NCI-H226 (cell line): Measurements from ENCODE around the gene FSTL4.
"Not testable (repeated sequence)": the region's sequence is repeated elsewhere in the genome, so short reads cannot be mapped to it uniquely, and the experiment has no call there.

Experiments used
- DNase-seq: peaks from one replicate; pipeline ENCODE4 v3.0.0-alpha.2; 2015

FSTL4 gene

DNA sequence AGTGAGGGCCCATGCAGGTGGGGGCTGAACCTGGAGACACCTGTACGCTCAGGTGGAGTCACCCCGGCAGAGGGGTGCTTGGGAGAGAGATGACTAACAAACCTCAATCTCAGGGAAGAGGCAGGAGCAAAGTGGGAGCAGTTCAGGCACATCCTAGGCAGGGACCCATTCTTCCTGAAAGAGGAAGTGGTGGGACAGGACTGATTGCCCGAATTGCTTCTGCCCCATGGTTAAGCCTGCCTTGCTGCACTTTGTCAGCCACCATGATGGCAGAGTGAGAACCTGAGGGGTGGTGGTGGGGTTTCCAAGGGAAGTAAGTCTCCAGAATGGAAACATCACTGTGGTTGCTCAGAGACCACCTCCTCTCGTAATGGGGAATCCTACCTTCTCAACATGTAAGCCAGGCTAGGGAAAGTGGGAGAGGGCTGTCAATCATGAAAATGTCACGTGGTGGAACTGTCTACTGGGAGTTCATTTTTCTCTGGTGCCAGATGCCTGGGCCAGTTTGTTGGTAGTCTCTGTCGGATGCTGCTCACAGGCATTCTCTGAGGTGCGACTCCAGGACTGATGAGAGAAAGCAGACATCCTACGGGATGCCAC lies 410.2 kb downstream of the FSTL4 start:
- DNase-seq, result no peak

DNA sequence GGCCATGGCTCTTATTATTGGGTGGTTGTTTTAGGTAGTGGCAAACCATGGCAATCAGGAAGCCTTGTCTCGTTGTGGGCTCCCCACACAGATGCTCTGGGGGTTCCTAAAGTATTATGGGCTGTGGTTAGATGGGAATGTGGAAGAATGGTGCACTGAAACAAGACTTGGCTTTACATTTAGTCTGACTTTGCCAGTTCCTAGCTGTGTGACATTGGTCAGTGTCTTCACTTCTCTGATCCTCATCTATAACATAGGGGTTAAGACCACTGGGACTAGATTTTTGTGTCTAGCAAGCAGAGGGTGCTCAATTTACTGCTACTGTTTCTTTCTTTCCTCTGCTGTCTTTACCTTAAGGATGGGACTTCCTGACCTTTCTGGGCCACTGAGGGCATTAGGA lies 411.0 kb downstream of the FSTL4 start:
- no peak for DNase-seq

DNA sequence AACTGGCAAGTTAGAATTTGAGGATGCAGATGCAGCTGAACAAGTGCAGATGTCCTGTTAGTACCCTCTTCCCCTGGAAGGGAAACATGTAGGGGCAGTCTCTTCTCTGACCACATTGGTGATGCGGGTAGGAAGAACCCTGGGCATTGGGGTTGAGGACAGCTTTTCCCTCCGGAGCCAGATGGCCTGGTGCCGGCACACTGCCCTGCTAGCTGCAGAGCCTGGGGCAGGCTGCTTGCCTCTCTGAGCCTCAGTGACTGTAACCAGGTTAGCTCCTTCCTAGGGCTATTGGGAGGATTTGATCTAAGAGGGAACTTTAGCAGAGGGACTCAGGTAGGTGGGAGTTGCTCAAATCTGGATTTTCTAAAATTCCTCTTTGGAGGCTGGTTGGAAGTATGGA lies 412.1 kb downstream of the FSTL4 start:
- DNase-seq, result no peak

DNA sequence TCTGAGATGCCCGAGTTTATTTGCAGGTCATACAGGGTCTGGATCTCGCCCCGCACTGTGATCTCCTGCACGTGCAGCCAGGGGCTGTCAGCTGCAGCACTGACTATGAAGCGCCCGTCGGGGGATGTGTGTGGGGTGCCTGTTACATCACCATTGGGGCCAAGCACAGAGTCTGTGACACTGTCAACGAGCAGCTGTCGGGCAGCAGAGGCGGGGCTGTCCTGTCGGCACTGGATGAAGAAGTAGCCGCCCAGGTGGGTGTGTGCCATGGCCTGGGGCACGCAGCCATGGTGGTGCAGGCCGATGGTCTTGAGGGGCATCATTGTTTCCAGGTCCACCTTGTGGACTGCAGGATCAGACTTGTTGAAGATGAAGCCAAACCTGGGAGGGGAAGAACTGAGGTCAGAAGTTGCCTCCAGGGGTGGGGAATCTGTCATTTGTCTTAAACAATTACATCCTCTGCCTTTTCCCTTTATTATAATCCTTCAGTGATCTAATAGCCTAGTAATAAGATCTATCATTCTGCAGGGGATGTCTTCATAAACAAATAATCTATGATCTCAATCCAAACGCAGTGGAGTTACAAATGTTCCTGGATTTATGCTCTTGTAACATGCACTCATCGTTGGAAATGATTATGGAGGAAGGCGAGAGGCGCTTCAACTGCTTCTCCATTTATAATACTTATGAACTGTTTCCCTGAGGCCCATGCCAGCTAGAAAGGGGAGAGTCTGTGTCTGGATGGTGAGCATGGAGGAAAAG lies 412.7 kb downstream of the FSTL4 start:
- DNase-seq, result no peak

DNA sequence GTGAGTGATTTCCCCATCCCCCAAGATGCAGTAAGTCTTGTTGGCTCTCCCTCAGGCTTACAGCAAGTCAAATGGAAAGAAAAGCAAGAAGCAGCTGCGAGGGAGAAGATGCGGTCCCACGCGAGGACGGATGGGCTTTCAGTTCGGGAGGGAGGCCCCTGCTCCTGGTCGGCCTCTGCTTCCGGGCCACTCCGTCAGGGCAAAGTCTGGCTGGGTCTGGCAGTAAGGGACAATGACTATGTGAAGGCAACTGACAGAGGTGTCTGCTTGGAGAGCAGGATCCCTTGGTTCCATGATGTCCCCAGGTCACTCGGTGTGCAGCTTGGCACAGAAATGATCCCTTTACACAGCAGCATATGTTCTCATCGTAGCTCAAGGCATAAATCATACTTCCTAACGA lies 413.8 kb downstream of the FSTL4 start:
- no peak for DNase-seq

DNA sequence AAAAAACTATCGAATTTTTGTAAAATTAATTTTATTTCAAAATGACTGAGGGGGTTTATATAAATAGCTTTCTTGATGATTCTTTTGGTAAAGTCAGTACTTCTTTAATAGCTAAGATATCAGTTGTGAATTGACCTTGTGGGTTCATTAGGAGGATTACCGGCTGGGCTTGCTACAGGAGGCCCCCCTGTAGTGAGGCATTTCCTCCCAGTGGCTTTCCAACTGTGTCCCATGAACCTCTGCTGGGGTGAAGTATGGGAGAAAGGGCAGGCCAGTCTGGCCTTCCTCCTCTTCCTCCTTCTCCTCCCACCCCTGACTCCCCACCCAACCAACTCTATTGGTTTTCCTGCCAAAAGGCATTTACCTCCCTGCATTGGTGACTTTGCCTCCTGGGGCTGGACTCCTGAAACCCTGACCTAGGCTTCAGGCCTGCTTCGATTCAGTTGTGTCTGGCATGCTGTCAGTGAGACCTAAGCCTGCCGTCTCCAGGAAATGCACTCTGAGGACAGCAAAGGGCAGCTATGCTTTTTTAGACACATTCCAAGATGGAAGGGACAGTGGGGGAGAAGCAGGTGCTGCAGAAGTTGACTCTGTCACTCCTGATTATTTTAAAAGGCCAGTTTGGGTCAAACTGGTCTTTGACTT lies 415.8 kb downstream of the FSTL4 start:
- DNase-seq, result no peak

DNA sequence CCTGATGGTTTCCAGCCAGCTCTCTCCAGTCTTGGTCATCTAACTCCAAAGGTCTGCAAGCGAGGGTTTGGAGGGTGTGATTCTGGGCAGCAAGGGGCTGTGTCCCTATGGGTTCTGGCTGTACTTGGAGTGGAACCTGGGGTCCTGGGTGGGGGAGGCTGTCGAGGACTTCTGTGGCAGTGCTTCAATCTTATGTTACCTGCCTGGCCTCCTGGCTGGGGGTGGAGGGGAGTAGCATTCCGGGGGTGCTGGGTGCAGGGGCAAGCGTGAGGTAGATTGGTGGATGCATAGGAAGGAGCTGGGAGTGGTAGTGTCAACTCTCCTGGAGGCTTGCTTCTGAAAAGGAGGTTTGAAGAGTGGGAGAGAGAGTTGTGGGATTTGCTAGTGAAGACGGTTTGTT lies 417.1 kb downstream of the FSTL4 start:
- no peak for DNase-seq

DNA sequence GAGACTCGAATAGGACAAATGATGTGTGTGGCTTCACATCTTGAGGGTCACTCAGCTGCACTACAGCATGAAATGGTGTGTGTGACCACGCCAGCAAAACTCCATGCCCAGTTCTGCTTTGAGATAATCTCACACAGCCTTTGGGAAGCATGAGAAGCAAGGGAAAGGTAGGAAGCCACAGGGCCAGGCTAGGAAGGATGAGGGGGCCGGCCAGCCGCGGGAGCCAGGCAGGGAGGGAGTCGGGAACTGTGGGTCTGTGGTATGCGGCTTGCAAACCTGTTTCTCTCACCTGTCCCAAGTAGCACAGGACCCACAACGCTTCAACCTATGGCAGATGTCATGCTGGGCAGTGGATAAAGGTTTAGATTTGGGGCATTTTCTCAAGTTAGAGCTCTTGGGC lies 418.5 kb downstream of the FSTL4 start:
- DNase-seq, result no peak

DNA sequence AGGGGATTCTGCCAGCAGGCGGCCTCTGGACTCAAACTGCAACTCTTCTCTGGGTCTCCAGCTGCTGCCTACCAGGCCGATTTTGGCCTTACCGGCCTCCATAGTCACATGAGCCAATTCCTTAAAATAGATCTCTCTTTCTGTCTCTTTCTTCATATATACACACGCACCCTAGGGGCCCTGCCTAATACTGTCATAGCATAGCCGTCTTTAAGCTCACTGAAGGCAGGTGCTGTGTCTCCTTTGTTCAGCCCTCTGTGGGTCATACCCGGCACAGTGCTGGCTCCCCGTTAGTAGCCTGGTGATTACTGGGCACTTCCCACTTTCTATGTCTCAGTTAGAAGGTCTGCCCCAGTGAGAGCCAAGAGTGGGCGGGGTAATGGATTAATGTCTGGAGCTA lies 419.6 kb downstream of the FSTL4 start:
- no peak for DNase-seq

DNA sequence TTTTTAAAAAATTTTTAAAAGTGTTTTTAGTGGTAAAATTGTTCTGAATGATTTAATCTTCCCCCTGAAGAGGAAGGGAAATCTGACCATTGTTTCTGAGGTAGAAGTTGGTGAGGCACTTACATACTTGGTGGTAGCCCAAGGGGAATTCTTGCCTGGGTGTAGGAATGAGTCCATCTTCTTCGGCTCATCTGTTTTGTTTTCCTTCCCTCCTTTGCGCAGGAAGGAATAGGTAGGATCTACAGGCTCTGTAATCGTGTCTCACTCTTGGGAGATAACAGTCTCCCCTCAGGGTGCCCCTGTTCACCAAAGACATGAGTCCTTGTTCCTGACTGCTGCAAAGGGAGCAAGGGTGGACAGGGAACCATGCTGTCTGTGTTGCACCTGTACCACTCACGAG lies 422.5 kb downstream of the FSTL4 start:
- DNase-seq, result no peak

DNA sequence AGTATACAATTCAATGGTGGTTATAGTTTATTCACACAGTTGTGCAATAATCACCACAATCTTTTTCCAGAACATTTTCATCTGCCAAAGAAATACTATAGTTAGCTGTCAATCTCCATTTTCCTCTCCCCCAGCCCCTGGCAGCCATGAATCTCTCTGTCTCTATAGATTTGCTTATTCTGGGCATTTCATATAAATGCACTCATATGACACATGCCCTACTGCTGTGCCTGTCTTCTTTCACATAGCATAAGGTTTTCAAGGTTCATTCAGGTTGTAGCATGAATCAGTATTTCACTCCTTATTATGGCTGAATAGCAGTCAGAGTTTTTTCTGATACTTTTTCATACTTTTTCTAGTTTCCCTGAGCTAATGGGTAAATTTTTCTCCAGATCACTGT lies 432.9 kb downstream of the FSTL4 start:
- DNase-seq, result no peak

DNA sequence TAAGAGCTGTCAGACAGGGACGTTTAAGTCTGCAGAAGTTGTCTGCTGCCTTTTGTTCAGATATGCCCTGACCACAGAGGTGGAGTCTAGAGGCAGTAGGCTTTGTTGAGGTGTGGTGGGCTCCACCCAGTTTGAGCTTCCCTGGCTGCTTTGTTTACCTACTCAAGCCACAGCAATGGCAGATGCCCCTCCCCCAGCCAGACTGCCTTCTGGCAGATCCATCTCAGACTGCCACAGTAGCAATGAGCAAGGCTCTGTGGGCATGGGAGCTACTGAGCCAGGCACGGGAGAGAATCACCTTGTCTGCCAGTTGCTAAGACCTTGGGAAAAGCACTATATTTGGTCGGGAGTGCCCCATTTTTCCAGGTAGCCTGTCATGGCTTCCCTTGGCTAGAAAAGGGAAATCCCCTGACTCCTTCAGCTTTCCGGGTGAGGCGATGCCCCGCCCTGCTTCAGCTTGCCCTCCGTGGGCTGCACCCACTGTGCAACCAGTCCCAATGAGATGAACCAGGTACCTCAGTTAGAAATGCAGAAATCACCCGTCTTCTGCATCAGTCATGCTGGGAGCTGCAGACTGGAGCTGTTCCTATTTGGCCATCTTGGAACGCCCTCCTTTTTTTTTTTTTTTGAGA lies 441.5 kb downstream of the FSTL4 start:
- DNase-seq, result not testable (repeated sequence)

DNA sequence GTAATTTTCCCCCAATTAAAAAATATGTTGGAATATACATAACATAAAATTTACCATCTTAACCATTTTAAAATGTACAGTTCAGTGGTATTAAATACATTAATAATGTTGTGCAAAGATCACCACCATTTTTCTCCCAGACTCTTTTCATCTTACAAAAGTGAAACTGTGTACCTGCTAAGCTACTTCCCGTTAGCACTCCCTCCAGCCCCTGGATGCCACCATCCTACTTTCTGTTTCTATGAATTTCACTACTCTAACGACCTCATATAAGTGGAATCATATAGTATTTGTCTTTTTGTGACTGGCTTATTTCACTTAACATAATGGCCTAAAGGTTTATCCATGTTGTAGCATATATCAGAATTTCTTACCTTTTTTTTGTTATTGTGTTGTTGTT lies 447.6 kb downstream of the FSTL4 start:
- no peak for DNase-seq

DNA sequence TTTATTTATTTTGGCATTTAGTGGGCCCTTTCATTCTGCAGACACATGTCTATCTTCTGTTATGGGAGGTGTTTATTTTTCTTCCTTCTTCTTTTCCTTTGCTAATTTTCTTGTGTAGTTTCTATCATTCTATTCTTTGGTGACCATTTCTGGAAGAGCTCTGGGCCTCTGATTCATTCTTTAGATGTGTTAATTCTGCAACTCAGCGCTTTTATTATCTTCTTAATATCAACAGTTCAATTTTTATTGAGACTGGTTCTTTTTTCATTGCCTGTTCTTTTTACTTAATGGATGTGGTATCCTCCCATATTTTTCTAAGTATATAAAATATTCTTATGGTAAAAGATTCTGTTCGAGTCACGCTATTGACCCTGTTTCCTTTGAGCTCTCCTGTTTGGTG lies 448.5 kb downstream of the FSTL4 start:
- DNase-seq, result no peak

DNA sequence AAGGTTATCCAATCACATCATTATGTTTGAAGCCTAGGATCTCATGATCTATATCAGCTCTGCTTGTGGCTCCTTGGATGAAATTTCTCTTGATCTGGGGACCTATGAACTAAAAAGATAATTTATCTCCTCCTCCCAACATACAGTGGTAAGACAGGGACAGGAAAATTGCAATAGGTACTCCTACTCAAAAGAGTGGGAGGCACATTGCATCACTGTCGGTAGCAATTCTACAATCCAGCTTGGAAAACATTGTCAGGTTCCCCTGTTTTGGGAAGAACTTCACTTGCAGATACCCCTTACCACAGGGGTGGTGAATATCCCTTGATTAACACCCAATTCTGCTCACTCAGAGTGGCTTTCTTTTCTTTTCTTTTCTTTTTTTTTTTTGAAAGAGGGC lies 452.8 kb downstream of the FSTL4 start:
- DNase-seq, result no peak

DNA sequence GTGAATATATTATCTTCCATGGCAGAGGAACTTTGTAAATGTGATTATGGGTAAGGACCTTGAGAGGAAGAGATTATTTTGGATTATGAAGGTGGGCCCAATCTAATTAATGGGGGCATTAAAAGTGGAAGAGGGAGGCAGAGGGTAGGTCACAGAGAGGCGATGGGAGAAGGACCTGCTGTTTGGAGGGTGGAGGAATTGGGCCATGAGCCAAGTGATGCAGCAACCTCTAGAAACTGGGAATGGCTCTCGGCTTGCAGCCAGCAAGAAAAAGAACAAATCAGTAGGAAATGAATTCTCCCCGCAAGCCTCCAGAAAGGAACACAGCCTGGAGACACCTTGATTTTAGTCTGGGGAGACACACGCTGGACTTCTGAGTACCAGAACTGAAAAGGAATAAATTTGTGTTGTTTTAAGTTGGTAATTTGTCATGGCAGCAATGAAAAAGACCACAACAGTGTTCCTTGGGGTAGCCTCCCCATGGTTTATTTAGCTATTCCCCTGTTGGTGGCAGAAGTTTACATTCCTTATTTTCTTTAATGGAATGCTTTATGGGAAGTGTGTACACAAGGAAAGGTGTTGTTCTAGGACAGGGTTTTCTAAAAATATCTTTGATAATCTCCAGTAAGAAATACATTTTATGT lies 456.9 kb downstream of the FSTL4 start:
- no peak for DNase-seq

DNA sequence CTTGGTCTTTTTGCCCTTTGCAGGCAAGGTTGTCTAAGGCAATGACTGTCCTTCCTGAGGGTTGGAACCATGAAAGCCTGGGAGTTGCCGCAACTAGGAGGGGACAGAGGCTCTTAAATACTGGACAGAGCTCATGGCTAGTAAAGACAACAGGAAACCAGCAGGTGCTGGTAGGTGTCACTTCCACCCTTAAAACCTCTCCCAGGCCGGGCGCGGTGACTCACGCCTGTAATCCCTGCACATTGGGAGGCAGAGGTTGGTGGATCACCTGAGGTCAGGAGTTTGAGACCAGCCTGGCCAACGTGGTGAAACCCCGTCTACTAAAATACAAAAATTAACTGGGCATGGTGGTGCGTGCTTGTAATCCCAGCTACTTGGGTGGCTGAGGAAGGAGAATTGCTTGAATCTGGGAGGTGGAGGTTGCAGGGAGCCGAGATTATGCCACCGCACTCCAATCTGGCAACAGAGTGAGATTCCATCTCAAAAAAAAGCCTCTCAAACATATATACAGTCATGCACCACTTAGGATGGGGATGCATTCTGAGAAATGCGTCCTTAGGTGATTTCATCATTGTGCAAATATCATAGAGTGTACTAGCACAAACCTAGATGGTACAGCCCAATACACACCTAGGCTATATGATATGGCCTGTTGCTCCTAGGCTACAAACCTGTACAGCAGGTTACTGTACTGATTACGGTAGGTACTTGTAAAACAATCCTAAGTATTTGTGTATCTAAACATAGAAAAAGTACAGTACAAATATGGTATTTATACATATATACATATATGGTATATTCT lies 457.9 kb downstream of the FSTL4 start:
- no peak for DNase-seq

DNA sequence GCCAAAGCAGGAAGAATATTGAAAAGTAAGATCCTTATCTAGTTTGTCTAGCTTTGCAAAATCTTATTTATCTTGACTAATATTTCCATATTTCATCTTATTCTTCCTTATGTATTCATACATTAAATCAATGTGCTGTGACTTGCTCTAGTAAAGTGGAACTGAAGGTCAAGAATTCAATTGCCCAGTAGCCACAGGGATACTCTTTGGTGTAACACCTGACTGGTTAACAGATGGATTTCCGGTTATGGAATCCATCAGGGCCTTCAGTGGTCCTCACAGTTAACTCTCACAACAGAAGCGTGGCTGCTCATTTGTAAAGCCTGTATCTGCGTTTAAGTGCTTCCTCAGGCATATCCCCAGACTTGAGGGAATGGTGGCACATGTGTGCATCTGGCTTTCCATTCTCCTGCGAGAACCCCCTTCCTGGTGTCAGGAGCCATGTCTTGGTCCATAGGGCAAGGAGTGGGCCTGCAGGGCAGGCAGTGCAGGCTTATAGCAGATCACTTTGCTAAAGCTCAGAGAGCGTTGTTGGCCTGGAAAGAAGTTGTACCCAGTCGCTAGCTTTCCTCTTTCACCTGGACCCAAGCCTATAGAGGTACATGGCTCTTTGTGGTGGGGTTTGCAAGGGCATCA lies 461.3 kb downstream of the FSTL4 start:
- DNase-seq, result no peak

DNA sequence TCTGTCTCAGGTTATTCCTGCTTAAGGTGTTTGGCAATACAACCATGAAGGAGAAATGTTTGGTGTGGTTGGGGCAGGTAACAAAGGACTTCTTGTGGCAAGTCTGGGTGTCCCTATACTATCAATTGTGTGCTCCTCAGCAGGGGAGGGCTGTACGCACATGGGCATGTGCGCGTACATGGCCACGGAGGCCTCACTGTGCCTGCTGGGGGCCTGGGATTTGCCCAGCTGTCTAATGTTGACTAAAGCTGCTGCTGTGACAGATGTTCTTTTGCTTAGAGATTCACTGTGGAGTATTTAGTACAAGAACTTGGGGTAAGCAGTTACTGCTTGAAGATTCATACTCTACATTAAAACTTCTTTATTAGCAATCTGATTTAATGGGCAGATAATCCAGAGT lies 463.0 kb downstream of the FSTL4 start:
- DNase-seq, result no peak

DNA sequence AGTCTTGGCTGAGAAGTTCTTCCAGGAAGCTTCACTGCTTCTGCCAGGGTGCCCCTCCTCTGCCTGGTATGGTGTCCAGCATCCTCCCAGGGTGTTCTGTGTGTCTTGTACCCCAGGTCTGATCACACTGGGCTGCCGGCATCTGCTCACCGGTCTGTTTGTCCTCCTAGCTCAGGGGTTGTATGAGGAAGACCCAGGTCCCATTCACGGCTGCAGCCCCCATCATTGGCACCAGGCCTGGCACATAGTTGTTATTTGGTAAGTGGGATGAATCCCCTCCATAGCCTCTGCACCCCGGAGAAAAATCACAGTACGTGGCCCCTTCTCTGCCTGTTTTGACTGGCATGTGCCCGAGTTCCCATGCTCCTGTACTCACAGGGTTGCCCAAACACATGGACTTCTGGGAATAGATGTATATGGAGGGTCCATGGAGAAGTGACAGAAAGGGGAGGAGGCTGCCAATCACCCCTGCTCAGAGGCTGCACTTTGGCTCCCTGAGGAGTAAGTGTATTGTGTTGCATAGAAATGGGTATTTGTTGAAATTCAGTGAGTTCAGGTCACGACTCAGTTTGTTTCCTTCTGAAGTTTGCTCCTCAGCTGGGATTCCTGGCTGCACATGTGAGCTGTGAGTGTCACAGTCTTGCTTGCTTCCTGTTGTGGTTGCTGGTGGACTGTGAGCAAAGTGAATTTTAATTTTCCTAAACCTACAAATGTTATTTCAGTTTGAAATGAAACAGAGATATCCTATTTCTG lies 464.4 kb downstream of the FSTL4 start:
- no peak for DNase-seq

DNA sequence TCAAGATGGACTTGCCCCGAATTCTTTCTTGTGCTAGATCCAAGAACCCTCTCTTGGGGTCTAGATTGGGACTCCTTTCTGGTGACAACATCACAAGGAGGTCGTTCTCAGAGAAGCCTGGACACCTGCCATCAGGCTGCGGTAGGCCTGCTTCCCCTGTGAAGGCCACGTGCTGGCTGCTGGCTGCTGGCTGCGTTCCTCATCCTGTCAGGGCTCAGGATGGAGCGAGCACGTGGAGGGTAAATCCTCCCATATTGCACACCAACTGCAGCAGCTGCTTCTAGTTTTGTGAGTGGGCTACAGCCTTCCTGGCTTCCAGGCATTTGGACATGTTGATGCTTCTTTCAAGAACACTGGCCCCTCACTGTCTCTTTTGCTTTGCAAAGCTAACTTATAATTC lies 464.9 kb downstream of the FSTL4 start:
- DNase-seq, result no peak
